Skeletal muscle satellite cell (primary cell): ENCODE results near the gene PRKCZ.
"Not testable (repeated sequence)": the region's sequence is repeated elsewhere in the genome, so short reads cannot be mapped to it uniquely, and the experiment has no call there.

ENCODE experiments used
- H3K27me3 ChIP-seq: 2 replicates; pipeline ENCODE4 v1.7.0; 2013; ENCODE audit warnings: low read length; ENCODE audit not compliant: control insufficient read depth, insufficient read depth
- H3K36me3 ChIP-seq: 2 replicates; pipeline ENCODE4 v1.7.0; 2013; ENCODE audit warnings: mild to moderate bottlenecking, control low read depth, low read length; ENCODE audit not compliant: insufficient read depth
- H3K4me1 ChIP-seq: 2 replicates; pipeline ENCODE4 v1.7.0; 2013; ENCODE audit warnings: low read length; ENCODE audit not compliant: control insufficient read depth, insufficient read depth
- H3K4me2 ChIP-seq: 2 replicates; pipeline ENCODE4 v1.7.0; 2013; ENCODE audit warnings: mild to moderate bottlenecking, low read length
- H3K4me3 ChIP-seq: 2 replicates; pipeline ENCODE4 v1.7.0; 2013; ENCODE audit warnings: low read length
- H3K9ac ChIP-seq: 2 replicates; pipeline ENCODE4 v1.7.0; 2013; ENCODE audit warnings: mild to moderate bottlenecking, low read depth, low read length, moderate library complexity
- H3K9me3 ChIP-seq: replicated peaks from 2 replicates; pipeline ENCODE4 v1.7.0; 2013; ENCODE audit warnings: mild to moderate bottlenecking, control low read depth, low read length

Gene PRKCZ

DNA sequence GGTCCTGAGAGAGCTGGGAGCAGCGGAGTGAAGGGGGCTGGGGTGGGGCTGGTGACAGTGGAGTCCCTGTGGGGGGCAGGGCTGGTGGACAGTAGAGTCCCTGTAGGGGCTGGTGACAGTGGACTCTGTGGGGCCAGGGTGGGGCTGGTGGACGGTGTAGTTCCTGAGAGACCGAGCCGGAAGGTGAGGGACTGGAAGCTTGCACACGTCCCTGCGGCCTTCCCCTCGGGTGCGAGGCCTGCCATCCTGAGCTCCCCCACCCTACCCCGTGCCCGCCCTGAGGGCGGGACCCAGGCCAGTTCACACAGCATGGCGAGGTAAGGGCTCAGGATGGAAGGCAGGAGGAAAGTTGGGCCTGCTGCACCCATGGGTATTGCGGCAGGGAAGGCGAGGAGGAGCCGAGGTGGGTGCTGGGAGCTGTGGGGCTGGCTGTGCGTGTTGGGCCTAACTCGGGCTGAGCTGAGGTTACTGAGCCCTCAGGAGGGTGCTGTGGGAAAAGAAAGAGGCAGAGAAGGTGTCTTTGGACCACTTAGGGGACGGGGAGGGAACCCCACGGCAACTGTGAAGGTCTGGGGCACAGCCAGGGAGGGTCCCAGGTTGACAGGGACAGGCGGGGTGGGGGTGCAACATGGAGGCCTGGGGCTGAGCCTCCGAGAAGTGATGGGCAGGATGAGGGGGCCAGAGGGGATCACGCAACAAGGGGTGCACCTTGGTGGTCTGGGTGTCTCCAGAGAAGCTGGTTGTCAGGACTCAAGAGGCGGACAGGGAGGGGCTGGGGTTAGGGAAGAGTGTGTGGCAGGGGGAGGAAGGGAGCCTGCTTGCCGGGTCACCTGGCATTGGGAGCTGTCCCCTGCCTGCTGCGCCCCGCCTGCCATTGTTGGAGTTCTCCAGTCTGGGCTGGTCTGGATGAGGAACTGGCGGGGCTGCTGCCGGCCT lies 60.8 kb downstream of the PRKCZ start:
- Histone ChIP-seq H3K27me3 (peaks cover 22% of the 10 kb centered on the region), H3K4me3 (no peak overlapping the region), H3K4me1 (no peaks in the 10 kb centered on the region), H3K9ac (no peak overlapping the region), H3K36me3 (no peaks in the 10 kb centered on the region), H3K4me2 (no peak overlapping the region), H3K9me3 (no peaks in the 10 kb centered on the region)

GRCh38 chr1:2111674-2112035 lies 61.4 kb downstream of the PRKCZ start:
- H3K27me3 ChIP-seq, result peaks cover 28% of the 10 kb centered on the region
- no peak overlapping the region for H3K4me2 ChIP-seq
- no peak overlapping the region for H3K4me3 ChIP-seq
- no peaks in the 10 kb centered on the region for H3K4me1 ChIP-seq
- no peaks in the 10 kb centered on the region for H3K9me3 ChIP-seq
- H3K9ac ChIP-seq, result no peak overlapping the region
- H3K36me3 ChIP-seq, result no peaks in the 10 kb centered on the region

DNA sequence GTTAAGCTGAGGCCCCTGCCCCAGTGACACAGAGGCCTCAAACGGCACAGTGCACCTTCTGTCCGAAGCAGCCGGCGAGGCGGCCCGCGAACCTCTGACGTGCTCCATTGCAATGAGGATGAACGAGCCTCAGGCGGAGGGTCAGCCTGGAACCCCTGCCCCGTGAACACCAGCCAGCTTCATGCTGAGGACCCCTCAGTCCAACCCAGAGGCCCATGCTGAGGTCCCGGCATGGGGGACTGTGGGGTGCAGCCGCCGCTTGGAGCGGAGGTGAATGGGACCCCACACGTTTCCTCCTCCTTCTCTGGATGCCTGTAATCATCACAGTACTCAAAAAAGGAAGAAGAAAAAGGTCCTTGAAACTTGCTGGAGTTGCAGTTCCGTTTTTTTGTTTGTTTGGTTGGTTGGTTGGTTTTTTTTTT lies 62.1 kb downstream of the PRKCZ start:
- no peaks in the 10 kb centered on the region for H3K4me1 ChIP-seq
- no peaks in the 10 kb centered on the region for H3K36me3 ChIP-seq
- no peak overlapping the region for H3K4me2 ChIP-seq
- H3K9ac ChIP-seq, result no peak overlapping the region
- H3K4me3 ChIP-seq, result no peak overlapping the region
- H3K27me3 ChIP-seq, result peaks cover 33% of the 10 kb centered on the region
- H3K9me3 ChIP-seq, result no peaks in the 10 kb centered on the region

DNA sequence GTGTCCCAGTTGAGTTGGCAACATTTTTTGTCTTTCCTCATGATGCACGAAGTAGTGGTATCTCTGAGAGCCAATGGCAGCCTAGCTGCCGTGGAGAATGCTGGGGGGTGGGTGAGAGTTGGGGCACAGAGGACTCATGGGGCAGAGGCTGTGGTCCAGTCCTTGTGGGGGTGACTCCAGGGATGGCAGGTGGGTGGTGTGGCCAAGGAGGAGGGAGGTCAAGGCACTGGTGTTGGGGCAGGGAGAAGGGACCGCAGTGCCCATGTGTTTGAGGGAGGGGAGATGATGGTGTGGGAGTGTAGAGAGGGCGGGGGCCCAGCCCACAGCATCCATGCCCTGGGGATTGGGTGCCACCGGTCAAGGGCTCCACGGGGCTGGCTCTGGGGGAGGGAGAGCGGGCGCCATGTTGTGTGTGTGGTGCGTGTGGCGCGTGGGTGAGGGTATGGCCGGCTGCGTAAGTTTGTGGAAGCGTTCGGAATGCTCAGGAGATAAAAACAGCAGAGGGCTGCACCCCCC lies 63.5 kb downstream of the PRKCZ start:
- H3K4me2 ChIP-seq, result no peak overlapping the region
- peaks cover 37% of the 10 kb centered on the region for H3K27me3 ChIP-seq
- H3K4me3 ChIP-seq, result no peak overlapping the region
- H3K4me1 ChIP-seq, result no peaks in the 10 kb centered on the region
- H3K9me3 ChIP-seq, result no peaks in the 10 kb centered on the region
- H3K9ac ChIP-seq, result no peak overlapping the region
- no peaks in the 10 kb centered on the region for H3K36me3 ChIP-seq

DNA sequence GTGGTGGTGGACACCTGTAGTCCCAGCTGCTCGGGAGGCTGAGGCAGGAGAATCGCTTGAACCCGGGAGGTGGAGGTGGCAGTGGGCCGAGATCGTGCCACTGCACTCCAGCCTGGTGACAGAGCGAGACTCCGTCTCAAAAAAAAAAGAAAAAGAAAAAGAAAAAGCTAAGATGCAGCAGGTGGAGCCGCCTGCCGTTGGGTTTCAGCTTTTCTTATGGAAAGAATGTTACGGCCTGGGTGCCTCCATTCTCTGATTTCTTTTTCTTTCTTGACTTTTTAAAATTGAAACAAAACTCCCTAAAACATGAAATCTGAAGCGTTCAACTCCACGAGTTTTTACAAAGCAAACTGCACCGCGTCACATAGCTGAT lies 64.4 kb downstream of the PRKCZ start:
- not testable (repeated sequence) for H3K36me3 ChIP-seq, H3K9me3 ChIP-seq
- H3K27me3 ChIP-seq, result peaks cover 37% of the 10 kb centered on the region

DNA sequence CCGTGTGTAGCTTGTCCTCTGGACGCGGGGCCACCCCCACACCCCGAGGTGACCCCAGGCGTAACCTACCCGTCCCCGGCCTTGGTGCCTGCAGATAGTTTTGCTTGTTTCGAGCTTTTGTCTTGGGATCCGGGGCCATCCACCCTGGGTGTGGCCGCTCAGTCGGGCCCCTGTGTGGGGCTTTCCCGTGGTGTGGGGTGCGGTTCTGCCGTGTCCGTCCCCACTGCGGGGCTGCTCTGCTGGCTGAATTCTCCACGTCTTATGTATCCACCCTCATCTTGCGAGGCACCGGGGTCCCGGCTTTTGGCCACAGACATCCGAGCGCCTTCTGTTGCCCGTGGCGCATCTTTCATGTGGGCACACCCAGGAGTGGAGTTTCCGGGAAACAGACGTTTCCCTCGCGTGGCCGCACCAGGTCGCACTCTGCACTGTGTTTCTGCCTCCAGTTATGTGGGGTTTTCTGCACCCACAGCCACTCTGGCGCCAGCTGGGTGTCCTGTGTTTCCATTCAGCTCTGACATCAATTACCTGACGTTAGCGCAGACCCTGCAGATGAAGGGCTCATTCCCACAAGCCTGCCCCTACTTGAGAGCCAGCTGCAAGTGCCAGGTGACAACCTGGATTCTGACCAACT lies 64.9 kb downstream of the PRKCZ start:
- H3K4me3 ChIP-seq, result no peak overlapping the region
- no peaks in the 10 kb centered on the region for H3K9me3 ChIP-seq
- no peak overlapping the region for H3K4me2 ChIP-seq
- no peaks in the 10 kb centered on the region for H3K4me1 ChIP-seq
- H3K36me3 ChIP-seq, result no peaks in the 10 kb centered on the region
- peaks cover 37% of the 10 kb centered on the region for H3K27me3 ChIP-seq
- no peak overlapping the region for H3K9ac ChIP-seq

More for the DNA sequence above, 64.4 kb downstream of the PRKCZ start:
- not testable (repeated sequence) for H3K4me1 ChIP-seq, H3K9ac ChIP-seq, H3K4me2 ChIP-seq, H3K4me3 ChIP-seq

DNA sequence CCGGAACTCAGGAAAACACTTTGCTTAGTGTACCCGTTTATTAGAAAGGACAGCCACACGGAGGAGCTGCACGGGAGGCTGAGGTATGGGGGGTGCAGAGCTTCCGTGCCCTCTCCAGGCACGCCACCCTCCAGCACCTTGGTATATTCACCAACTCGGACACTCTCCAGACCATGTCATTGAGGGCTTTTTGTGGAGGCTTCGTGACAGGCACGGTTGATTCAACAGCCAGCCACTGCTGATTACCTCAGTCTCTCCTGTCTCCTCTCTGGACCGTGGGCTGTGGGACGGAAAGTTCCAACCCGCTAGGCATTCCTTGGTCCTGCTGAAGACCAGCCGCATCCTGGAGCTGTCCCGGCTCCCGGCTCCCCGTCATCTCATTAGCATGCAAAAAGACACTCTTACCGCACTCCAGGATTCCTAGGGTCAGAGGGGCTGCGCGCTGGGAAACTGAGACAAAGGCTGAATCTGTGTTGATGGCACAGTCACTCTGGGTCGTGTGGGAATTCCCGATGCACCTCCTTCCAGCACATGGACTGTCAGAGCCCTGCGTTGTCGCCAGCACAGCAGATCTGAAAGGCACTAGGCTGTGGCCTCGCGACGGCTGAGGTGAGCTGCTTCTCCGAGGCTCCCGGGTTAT lies 65.6 kb downstream of the PRKCZ start:
- Histone ChIP-seq H3K9me3 (no peaks in the 10 kb centered on the region), H3K9ac (no peak overlapping the region), H3K4me3 (no peak overlapping the region), H3K4me1 (no peaks in the 10 kb centered on the region), H3K36me3 (no peaks in the 10 kb centered on the region), H3K4me2 (no peak overlapping the region), H3K27me3 (peaks cover 37% of the 10 kb centered on the region)

- no peak overlapping the region for H3K4me2 ChIP-seq
- no peaks in the 10 kb centered on the region for H3K4me1 ChIP-seq
- no peak overlapping the region for H3K9ac ChIP-seq
- no peaks in the 10 kb centered on the region for H3K9me3 ChIP-seq
- no peak overlapping the region for H3K4me3 ChIP-seq
- H3K27me3 ChIP-seq, result peaks cover 27% of the 10 kb centered on the region
- no peaks in the 10 kb centered on the region for H3K36me3 ChIP-seq
Observed at GRCh38 chr1:2119886-2120285, 69.7 kb downstream of the PRKCZ start.

GRCh38 chr1:2121101-2121691 lies 71.0 kb downstream of the PRKCZ start:
- Histone ChIP-seq H3K9me3 (no peaks in the 10 kb centered on the region), H3K36me3 (no peaks in the 10 kb centered on the region), H3K4me3 (no peak overlapping the region), H3K4me2 (no peak overlapping the region), H3K27me3 (peaks cover 14% of the 10 kb centered on the region), H3K4me1 (no peaks in the 10 kb centered on the region), H3K9ac (no peak overlapping the region)

- H3K4me2 ChIP-seq, H3K4me1 ChIP-seq, H3K9ac ChIP-seq, H3K4me3 ChIP-seq, H3K9me3 ChIP-seq, H3K36me3 ChIP-seq, H3K27me3 ChIP-seq: not testable (repeated sequence)
Observed at GRCh38 chr1:2121794-2122193, 71.6 kb downstream of the PRKCZ start.

DNA sequence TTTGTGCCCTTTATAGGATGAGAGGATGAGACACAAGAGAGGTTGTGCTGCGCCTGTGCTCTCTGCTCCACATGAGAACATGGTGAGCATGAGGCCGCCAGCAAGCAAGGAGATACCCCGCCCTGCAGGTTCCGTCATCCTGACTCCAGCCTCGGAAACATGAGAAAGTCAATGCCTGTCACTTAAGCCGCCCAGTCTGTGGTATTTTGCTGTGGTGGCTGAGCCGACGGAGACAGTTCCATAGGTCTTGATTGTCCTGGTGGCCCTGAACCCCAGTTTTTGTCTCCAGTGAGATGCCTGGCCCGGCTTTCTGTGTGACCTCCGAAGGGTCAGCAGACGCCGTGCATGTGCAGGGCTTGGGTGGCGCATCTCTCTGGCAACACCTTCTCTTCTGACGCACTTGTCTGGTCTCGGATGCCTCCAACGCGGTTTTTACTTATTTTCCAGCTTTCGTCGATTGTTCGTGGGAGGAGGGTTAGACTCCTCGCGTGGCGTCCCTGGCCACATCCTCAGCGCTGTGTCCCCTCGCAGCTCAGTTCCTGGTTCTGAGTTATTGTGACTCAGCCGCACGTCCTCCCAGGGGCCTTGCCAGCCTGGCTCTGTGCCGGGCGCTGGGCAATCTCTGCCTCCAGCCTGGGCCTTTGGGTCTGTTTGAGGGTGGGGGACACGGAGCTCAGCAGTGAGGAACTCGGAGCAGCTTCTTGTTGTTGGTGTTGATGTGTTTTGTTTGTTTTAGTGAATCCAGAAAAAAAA lies 74.4 kb downstream of the PRKCZ start:
- no peak overlapping the region for H3K4me2 ChIP-seq
- no peak overlapping the region for H3K9ac ChIP-seq
- no peaks in the 10 kb centered on the region for H3K36me3 ChIP-seq
- H3K4me3 ChIP-seq, result no peak overlapping the region
- H3K27me3 ChIP-seq, result peaks cover 24% of the 10 kb centered on the region
- no peaks in the 10 kb centered on the region for H3K4me1 ChIP-seq
- no peaks in the 10 kb centered on the region for H3K9me3 ChIP-seq
